ENCODE results near the gene TMEM132C. TPM values are rescaled to one million over a fixed set of nuclear protein-coding genes. Genes with fewer than 3 reads are reported as not detected.

TMEM132C gene
- total and polyA plus RNA-seq, 2 of the 8 experiments (the other 6 are each of a cell fraction or from before 2014, with no cell fraction given), result 0.23 to 0.76 TPM

GRCh38 chr12:128425666-128426331, 158.8 kb downstream of the TMEM132C start (continued):
- TF ChIP-seq HDAC2 (IDR thresholded peaks at IDR 0.05; ENCODE audit: borderline replicate concordance in 1 of 2, low read depth in 2 of 2, low read length in 2 of 2) (no peak), TAF7 (optimal IDR thresholded peaks at IDR 0.05; ENCODE audit: borderline replicate concordance, low read depth, low read length) (no peak), CHD2 (IDR thresholded peaks at IDR 0.05; ENCODE audit: low read length) (no peak), JUND (IDR thresholded peaks at IDR 0.05; ENCODE audit: low read length) (no peak)
